H4 (cell line): Measurements from ENCODE around the gene IGF1R. TPM values are rescaled to one million over a fixed set of nuclear protein-coding genes. Genes with fewer than 3 reads are reported as not detected.

ENCODE experiments used
- DNase-seq: peaks from one replicate; pipeline ENCODE4 v3.0.0-alpha.2; 2015; ENCODE audit warnings: low spot score
- total RNA-seq: library from RNA; depleted of rRNA; stranded (reverse); fragments of >200 nt; shearing (Covaris generic); gene quantifications from 2 replicates; pipeline ENCODE4 v1.2.3, GENCODE V29; 2014

IGF1R gene
- total RNA-seq, 1 experiment from 2014 or later = 15.5 TPM

DNA sequence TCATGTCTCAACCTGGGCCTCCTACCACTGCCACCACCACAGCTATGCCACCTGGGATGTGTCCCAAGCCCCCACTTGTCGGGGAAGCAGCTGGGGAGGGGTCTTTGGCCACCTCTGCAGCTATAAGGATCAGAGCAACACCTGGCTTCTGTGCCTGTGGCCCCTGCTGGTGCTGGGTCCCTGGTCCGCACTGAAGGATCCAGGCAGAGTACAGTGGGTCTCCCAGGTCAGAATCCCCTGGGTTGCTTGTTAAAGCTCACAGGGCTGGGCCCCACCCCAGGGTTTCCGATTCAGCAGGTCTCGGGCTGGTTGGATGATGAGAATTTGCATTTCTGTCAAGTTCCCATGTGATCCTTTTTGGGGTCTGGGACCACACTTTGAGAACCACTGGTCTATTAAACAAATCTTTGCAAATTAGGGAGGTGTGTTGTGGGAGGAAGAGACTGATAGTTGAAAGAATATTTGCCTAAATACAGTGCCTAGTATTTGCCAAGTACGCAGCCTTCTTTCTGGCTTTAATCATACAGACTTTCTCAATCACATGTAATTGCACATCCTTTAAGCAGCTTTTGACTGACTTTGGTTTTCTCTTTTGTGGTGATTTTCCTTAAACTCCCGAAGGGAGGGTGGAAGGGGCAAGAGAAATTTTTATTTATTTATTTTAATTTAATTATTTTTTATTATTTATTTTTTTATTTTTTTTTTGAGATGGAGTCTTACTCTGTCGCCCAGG lies 127.3 kb downstream of the IGF1R start:
- no peak for DNase-seq

- DNase-seq = no peak
Measured at GRCh38 chr15:98776607-98777281, 128.4 kb downstream of the IGF1R start.

DNA sequence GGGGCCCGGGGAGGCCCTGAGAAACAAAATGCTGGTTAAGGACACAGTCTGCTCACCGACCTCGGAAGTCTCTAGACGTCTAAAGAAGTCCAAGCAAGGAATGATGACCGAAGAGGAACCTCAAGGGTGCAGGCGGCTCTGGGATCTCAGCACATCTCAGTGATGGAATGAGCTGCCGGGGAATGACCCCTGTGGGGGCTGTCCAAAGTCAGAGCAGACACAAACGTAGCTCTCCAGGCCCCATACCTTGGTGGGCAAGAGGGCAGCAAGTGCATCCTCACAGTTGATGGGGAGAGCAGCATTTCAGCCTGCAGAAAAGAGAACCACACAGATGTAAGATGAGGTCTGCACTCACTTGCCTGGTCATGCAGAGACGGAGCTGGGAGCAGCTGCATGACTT lies 129.1 kb downstream of the IGF1R start:
- no peak for DNase-seq

- DNase-seq = no peak
Measured at GRCh38 chr15:98778263-98778959, 130.1 kb downstream of the IGF1R start.

GRCh38 chr15:98778960-98779359 lies 130.6 kb downstream of the IGF1R start:
- no peak for DNase-seq

DNA sequence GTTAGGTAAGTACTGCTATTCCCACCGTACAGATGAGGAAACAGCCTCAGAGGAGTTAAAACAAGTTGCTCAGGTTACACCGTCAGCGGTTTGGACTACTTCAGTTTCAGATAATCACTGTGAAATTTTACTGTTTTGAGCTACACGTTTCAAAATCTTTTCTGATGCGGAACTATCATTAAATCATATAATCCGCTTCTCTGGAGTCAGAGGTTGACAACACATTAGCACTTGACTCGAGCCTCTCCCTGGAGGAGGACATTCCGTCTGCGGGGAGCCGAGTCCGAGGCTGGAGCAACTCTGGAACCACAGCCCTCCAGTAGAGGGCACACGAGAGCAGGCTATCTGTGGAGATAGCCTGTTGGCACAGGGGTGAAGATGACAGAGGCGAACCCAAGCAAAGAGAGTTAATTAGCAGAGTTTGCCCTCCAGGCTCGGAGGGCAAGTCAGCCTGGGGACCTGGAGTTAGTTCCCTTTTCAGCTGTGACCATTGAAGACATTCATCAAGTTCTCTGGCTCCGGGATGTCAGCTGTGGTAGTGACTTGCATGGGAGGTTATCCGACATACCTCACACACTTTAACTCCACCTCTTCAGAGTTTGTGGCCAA lies 131.2 kb downstream of the IGF1R start:
- peak; percentile 71 for DNase-seq

GRCh38 chr15:98781838-98782237 lies 133.5 kb downstream of the IGF1R start:
- no peak for DNase-seq

DNA sequence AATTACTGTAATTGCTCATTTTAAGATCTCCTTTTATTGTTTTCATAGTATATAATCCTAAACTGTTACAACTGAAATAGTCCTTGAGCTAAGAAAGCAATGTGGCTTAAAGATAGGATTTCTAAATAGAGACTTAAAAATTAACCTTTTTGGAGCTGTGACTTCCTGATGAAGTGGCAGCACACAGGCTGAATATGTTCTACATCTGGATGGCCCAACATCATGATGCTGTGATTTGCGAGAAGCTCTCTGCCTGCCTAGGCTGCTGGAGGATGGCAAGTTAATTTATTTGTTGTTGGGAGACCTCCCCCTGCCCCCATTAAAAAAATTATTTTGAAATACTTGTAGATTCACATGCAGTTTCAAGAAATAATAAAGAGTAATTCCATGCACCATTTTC lies 134.5 kb downstream of the IGF1R start:
- no peak for DNase-seq

DNA sequence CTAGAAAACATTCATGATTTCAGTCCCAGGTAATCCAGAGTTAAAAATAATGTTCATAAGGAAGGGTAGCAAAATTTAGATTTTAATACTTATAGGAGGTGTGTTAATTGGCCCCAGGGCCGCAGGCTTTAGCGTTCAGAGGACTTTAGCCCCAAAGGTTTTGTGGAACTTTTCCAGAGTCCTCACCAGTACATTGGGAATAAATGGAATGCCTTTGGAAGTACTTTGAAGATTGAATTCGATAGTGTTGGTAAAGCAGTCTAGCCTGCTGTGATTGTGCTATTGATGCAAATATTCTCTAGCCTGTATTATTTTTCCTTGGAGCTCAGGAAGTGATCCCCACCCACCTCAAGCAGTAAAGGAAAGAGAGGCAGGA lies 137.1 kb downstream of the IGF1R start:
- no peak for DNase-seq

DNA sequence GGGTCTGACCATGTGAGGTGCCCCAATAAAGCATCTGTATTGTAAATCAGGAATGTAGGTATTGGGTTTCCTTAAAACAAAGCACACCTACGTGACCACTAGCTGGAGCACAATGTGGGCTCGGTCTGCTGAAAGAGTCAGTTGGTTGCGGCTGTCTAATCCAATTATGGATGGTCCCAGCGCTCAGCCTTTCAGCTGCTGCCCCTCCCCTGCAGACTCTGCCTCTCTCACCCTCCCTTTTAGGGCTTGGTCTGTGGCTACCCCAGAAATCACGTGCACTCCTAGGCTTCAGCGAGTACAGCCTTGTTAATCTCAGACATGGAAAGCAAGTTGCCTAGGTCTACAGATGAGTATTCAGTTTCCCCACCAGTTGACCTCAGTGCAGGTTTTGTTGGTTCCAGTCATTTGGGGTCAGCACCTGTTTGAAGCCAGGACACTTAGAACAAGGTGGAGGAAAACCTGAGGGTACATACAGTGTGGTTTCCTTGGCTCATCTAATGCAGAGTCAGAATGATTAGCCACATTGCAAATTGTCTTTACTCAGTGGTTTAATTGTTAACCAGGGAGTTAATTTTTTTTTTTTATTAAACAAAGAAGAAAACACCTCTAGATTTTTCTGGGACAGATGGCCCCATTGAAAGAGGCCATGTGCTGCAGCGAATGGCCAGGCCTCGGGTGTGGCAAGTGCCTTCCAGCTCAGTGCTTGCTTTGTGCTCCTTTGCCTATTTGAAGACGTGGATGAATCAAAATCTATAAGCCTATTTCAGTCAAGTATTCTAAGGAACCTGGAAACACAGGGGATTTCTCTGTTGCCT lies 137.7 kb downstream of the IGF1R start:
- no peak for DNase-seq

DNA sequence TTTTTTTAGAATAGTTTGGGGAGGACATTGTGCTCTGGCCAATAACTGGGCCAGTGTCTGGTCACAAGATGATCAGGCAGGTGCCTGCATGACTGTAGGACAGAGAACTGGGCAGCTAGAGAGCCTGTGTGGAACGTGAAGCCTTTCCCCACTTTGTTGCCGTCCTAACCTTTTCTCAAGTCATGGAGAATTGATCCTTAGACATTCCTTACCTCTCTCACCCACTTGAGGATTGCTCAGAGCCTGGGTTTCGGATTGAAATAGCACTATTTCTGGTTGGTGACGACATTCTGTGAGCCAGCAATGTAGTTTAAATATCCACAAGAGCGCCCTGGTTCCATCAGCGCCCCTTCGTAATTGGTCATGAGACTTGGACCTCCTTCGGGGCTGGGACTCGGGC lies 138.4 kb downstream of the IGF1R start:
- DNase-seq = no peak

GRCh38 chr15:98787194-98787593 lies 138.9 kb downstream of the IGF1R start:
- DNase-seq = no peak

- DNase-seq = no peak
Measured at GRCh38 chr15:98787936-98788757, 139.8 kb downstream of the IGF1R start.

DNA sequence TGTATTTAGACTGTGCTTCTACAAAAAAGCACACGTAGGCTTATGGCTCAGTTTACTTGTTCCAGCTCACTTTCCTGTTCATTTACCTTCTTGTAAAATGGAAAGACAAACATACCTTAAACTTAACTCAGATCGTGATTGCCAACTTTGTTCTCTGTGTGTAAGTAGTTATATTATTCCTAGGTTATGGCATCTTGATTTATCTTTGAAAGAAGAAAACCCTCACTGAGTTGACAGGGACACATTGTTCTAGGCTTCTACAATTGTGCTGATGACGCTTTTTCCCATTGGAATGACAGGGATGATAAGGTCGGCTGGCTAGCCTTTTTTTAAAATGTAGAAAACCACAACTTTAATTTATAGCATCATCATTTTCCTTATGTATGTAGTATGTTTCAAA lies 140.7 kb downstream of the IGF1R start:
- DNase-seq = no peak

DNA sequence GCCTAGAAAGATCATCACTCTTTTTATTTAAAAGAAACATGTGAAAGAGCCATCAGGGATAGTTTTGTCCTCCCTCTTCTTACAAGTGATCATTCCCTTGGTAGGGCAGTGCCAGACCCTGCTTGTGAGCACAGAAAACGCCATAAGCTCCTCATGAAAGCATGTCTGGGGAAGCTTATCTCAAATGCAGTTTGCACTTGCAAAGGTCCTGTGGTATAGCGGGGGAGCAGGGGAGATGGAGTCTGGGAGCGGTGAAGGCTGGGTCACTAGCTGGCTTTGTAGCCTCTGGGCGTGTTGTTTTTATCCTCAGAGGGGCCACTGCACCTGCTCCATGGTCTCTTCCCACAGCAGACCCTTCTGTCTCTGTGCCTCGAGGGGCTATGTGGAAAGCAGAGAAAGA lies 141.9 kb downstream of the IGF1R start:
- no peak for DNase-seq

- no peak for DNase-seq
Measured at GRCh38 chr15:98791046-98791701, 142.8 kb downstream of the IGF1R start.

GRCh38 chr15:98792117-98792516 lies 143.8 kb downstream of the IGF1R start:
- DNase-seq = no peak

DNA sequence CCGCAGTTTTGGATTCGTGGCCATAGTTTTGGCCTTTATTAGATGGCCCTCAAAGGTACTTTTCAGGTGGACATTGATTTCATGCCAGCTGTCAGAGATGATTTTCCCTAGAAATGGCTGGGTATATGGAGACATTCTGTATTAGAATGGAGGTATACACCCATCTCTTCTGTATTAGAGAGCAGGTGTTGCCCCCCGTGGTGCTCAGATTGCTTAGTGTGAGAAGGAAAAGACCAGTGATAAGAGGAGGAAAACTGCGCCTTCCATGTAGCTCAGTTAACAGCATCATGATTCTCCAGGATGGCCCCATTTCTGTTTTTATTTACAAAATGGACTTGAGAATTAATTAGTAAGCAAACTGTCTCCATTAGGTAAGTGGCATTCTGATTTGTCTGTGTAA lies 145.9 kb downstream of the IGF1R start:
- DNase-seq = no peak

GRCh38 chr15:98794748-98795147 lies 146.4 kb downstream of the IGF1R start:
- DNase-seq = no peak

GRCh38 chr15:98795980-98796379 lies 147.6 kb downstream of the IGF1R start:
- no peak for DNase-seq
